Measurements from ENCODE around the gene DKK3. TPM values are rescaled to one million over a fixed set of nuclear protein-coding genes. Genes with fewer than 3 reads are reported as not detected.

The DKK3 gene
- total and polyA plus RNA-seq, 7 donors: 2.8 to 10.5 (median 4.1) TPM

GRCh38 chr11:11931461-11932055 lies 76.9 kb downstream of the DKK3 start:
- intact Hi-C loops (cut with DNase I): loop anchor here (1.0 to 10.0 kb wide), 3 partner anchors 111 to 353 kb away; no protein-coding TSS in a partner anchor
- Histone ChIP-seq H3K36me3 (ENCODE audit: insufficient read depth in 1 of 2, low read depth in 1 of 2) (peaks cover 9 to 77% of the 10 kb centered on the region in 2 donors), H3K27ac (no peak overlapping the region), H3K27me3 (ENCODE audit: insufficient read depth in 3 of 3, low read length in 2 of 3) (no peaks in the 10 kb centered on the region), H3K9me3 (no peaks in the 10 kb centered on the region), H3K4me3 (no peak overlapping the region), H3K4me1 (no peaks in the 10 kb centered on the region)
- ATAC-seq (peak; percentile 32 to 76 (median 71)), DNase-seq (no peak)
- WGBS, 3 donors: 68 to 77% (median 71%) methylated on average over 5 of the region's 5 CpGs
- peak; percentile 62 for TF ChIP-seq CTCF (IDR thresholded peaks at IDR 0.05)

- DNase-seq (no peak), ATAC-seq (no peak)
- no peak overlapping the region for H3K4me3 ChIP-seq
- no peak overlapping the region for H3K27ac ChIP-seq
- no peak for TF ChIP-seq CTCF (IDR thresholded peaks at IDR 0.05)
- 66 to 80% (median 76%) methylated on average over 2 of the region's 2 CpGs for WGBS, 3 donors
- no peaks in the 10 kb centered on the region for H3K9me3 ChIP-seq
- peaks cover 9 to 71% of the 10 kb centered on the region in 2 donors for H3K36me3 ChIP-seq (ENCODE audit: insufficient read depth in 1 of 2, low read depth in 1 of 2)
- intact Hi-C loops (cut with DNase I): loop anchor here (5.0 to 10.0 kb wide), 2 partner anchors 112 to 355 kb away; no protein-coding TSS in a partner anchor
- no peaks in the 10 kb centered on the region for H3K4me1 ChIP-seq
- H3K27me3 ChIP-seq (ENCODE audit: insufficient read depth in 3 of 3, low read length in 2 of 3): no peaks in the 10 kb centered on the region
These were observed 78.5 kb downstream of the DKK3 start for GRCh38 chr11:11929920-11930319.

- intact Hi-C loops (cut with DNase I): no loop called here
- H3K4me1 ChIP-seq: no peaks in the 10 kb centered on the region
- DNase-seq (no peak), ATAC-seq (peak in 2 of 4 donors; percentile 38 to 58)
- H3K4me3 ChIP-seq: no peak overlapping the region
- H3K9me3 ChIP-seq: no peaks in the 10 kb centered on the region
- no peak overlapping the region for H3K27ac ChIP-seq
- H3K27me3 ChIP-seq (ENCODE audit: insufficient read depth in 3 of 3, low read length in 2 of 3): no peaks in the 10 kb centered on the region
- no peak for TF ChIP-seq CTCF (IDR thresholded peaks at IDR 0.05)
- peaks cover 0 to 62% of the 10 kb centered on the region in 2 donors for H3K36me3 ChIP-seq (ENCODE audit: insufficient read depth in 1 of 2, low read depth in 1 of 2)
These were observed 84.6 kb downstream of the DKK3 start for GRCh38 chr11:11923828-11924227.

GRCh38 chr11:11916981-11917399 lies 91.4 kb downstream of the DKK3 start:
- peaks cover 0 to 32% of the 10 kb centered on the region in 2 donors for H3K36me3 ChIP-seq (ENCODE audit: insufficient read depth in 1 of 2, low read depth in 1 of 2)
- no peaks in the 10 kb centered on the region for H3K9me3 ChIP-seq
- WGBS, 3 donors: 46 to 67% (median 50%) methylated on average over 1 of the region's 1 CpG
- DNase-seq (peak in 1 of 2 donors; percentile 34), ATAC-seq (peak; percentile 78 to 80 (median 80))
- H3K27me3 ChIP-seq (ENCODE audit: insufficient read depth in 3 of 3, low read length in 2 of 3): no peaks in the 10 kb centered on the region
- peak overlapping the region; percentile 71 for H3K27ac ChIP-seq
- peaks cover 11% of the 10 kb centered on the region for H3K4me1 ChIP-seq
- no peak for TF ChIP-seq CTCF (IDR thresholded peaks at IDR 0.05)
- H3K4me3 ChIP-seq: no peak overlapping the region
- intact Hi-C loops (cut with DNase I): no loop called here

GRCh38 chr11:11915625-11916024 lies 92.8 kb downstream of the DKK3 start:
- 95 to 98% (median 96%) methylated on average over 2 of the region's 2 CpGs for WGBS, 3 donors
- intact Hi-C loops (cut with DNase I): no loop called here
- ATAC-seq (no peak), DNase-seq (no peak)
- no peak overlapping the region for H3K4me3 ChIP-seq
- H3K27ac ChIP-seq: no peak overlapping the region
- peaks cover 0 to 19% of the 10 kb centered on the region in 2 donors for H3K36me3 ChIP-seq (ENCODE audit: insufficient read depth in 1 of 2, low read depth in 1 of 2)
- no peak for TF ChIP-seq CTCF (IDR thresholded peaks at IDR 0.05)
- H3K27me3 ChIP-seq (ENCODE audit: insufficient read depth in 3 of 3, low read length in 2 of 3): no peaks in the 10 kb centered on the region
- H3K9me3 ChIP-seq: no peaks in the 10 kb centered on the region
- peaks cover 11% of the 10 kb centered on the region for H3K4me1 ChIP-seq
